Prostate gland (tissue), 2 donors: ENCODE results near the gene RRM1.

ENCODE experiments used
- POLR2A ChIP-seq: fragments of 450-650 bp; IDR thresholded peaks from one replicate; pipeline ENCODE4 v1.6.1; 2016; ENCODE audit warnings: antibody characterized with exemption, mild to moderate bottlenecking
- POLR2AphosphoS5 ChIP-seq: sonication (generic); formaldehyde crosslinking; IDR thresholded peaks from one replicate; pipeline ENCODE4 v1.6.1; 2017; ENCODE audit warnings: antibody characterized with exemption
- TF ChIP-seq, protein P1 (sequence below), 4 experiments: fragments of 200-600 bp in 2 of 4; fragments of 450-650 bp in 2 of 4; sonication (generic) in 2 of 4; IDR thresholded peaks; 1 replicate in 3 of 4; 2 replicates in 1 of 4; pipeline ENCODE4 v1.5.1; 2016 to 2019; ENCODE audit warnings: antibody characterized with exemption in 4 of 4, mild to moderate bottlenecking in 2 of 4, moderate library complexity in 2 of 4

DNA sequence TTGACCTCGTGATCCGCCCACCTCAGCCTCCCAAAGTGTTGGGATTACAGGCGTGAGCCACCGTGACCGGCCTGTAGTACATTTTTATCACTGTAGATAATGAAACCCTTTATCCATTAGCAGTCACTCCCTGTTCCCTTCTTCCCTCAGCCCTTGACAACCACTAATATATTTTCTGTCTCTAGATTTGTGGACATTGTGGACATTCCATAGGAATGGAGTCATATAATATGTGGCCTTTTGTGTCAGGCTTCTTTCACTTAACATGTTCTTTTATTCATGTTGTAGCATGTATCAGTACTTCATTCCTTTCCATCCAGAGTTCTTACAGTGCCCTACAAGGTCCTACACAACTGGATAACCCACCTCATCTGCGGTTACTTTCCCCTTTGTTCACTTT lies 30.5 kb downstream of the RRM1 start:
- TF ChIP-seq, protein P1, sequence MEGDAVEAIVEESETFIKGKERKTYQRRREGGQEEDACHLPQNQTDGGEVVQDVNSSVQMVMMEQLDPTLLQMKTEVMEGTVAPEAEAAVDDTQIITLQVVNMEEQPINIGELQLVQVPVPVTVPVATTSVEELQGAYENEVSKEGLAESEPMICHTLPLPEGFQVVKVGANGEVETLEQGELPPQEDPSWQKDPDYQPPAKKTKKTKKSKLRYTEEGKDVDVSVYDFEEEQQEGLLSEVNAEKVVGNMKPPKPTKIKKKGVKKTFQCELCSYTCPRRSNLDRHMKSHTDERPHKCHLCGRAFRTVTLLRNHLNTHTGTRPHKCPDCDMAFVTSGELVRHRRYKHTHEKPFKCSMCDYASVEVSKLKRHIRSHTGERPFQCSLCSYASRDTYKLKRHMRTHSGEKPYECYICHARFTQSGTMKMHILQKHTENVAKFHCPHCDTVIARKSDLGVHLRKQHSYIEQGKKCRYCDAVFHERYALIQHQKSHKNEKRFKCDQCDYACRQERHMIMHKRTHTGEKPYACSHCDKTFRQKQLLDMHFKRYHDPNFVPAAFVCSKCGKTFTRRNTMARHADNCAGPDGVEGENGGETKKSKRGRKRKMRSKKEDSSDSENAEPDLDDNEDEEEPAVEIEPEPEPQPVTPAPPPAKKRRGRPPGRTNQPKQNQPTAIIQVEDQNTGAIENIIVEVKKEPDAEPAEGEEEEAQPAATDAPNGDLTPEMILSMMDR (IDR thresholded peaks at IDR 0.05), result no peak
- TF ChIP-seq POLR2AphosphoS5 (no peak), POLR2A (no peak)
